CD4-positive, alpha-beta T cell (primary cell): ENCODE results near the gene OSCP1. TPM values are rescaled to one million over a fixed set of nuclear protein-coding genes. Genes with fewer than 3 reads are reported as not detected.

Experiments used
- ATAC-seq: fragments of 200-7000 bp; cut with Tn5 transposase; one replicate; pipeline ENCODE4 v1.10.0; 2022; ENCODE audit warnings: mild to moderate bottlenecking; ENCODE audit not compliant: poor library complexity
- CTCF ChIA-PET: fragments of 350-600 bp; sonication (Branson Sonifier 250); formaldehyde crosslinking; loops from one replicate; lab custom pipeline; 2021; ENCODE audit warnings: antibody characterized with exemption, inconsistent platforms; lab: Charles Lee
- POLR2A ChIA-PET: fragments of 350-600 bp; sonication (Branson Sonifier 250); formaldehyde crosslinking; loops from one replicate; lab custom pipeline; 2021; ENCODE audit warnings: antibody characterized with exemption, inconsistent platforms; lab: Charles Lee
- DNase-seq, 14 experiments: peaks; one replicate each; pipeline ENCODE4 v3.0.0-alpha.2; 2013 to 2020; ENCODE audit warnings: mixed read lengths in 2 of 14
- H3K27ac ChIP-seq, 2 donors: one replicate each; pipeline versions ENCODE4 v1.5.1 to v1.7.0; 2013; ENCODE audit warnings: low read length in 2 of 2, low read depth in 1 of 2, mild to moderate bottlenecking in 1 of 2
- H3K27me3 ChIP-seq, 2 experiments: 1 replicate in 1 of 2; 2 replicates in 1 of 2; pipeline versions ENCODE4 v1.6.1 to v1.7.0; 2013; ENCODE audit warnings: low read length in 2 of 2, control low read depth in 1 of 2, mild to moderate bottlenecking in 1 of 2, moderate library complexity in 1 of 2; ENCODE audit not compliant: insufficient read depth in 2 of 2, control insufficient read depth in 1 of 2
- H3K36me3 ChIP-seq: one replicate; pipeline ENCODE4 v1.6.1; 2013; ENCODE audit warnings: low read length, control low read depth; ENCODE audit not compliant: insufficient read depth
- H3K4me1 ChIP-seq: one replicate; pipeline ENCODE4 v1.6.1; 2013; ENCODE audit warnings: low read length, control low read depth; ENCODE audit not compliant: insufficient read depth
- H3K4me3 ChIP-seq: one replicate; pipeline ENCODE4 v1.5.1; 2013; ENCODE audit warnings: mild to moderate bottlenecking, low read length, moderate library complexity
- H3K9me3 ChIP-seq, 2 experiments: 1 replicate in 1 of 2; 2 replicates in 1 of 2; pipeline versions ENCODE4 v1.6.1 to v1.7.0; 2013; ENCODE audit warnings: low read length in 2 of 2, mild to moderate bottlenecking in 2 of 2, control low read depth in 1 of 2, moderate library complexity in 1 of 2; ENCODE audit not compliant: control insufficient read depth in 1 of 2, insufficient read depth in 1 of 2
- H3K27ac Mint-ChIP-seq: one replicate; pipeline ENCODE4 v1.8.0; 2020; ENCODE audit warnings: mixed read lengths
- H3K27me3 Mint-ChIP-seq: one replicate; pipeline ENCODE4 v1.8.0; 2021; ENCODE audit warnings: mixed read lengths
- H3K36me3 Mint-ChIP-seq: one replicate; pipeline ENCODE4 v1.8.0; 2021; ENCODE audit warnings: low read depth, mixed read lengths
- H3K4me1 Mint-ChIP-seq: one replicate; pipeline ENCODE4 v1.8.0; 2021; ENCODE audit warnings: low read depth, mixed read lengths
- H3K4me3 Mint-ChIP-seq: one replicate; pipeline ENCODE4 v1.8.0; 2020; ENCODE audit warnings: mild to moderate bottlenecking, mixed read lengths
- H3K9me3 Mint-ChIP-seq: one replicate; pipeline ENCODE4 v1.8.0; 2020; ENCODE audit warnings: mixed read lengths
- intact Hi-C, 2 experiments: fragments of 100-400 bp; cut with DNase I in 1 of 2; cut with micrococcal nuclease in 1 of 2; formaldehyde crosslinking; loops; one replicate each; pipeline versions ENCODE4 v1.15.1 to v1.9.0; 2023 to 2025; cut with DNase I, micrococcal nuclease
- total RNA-seq, 174 experiments: library from RNA in 2 of 174; stranded (reverse) in 2 of 174; gene quantifications; one replicate each; pipeline ENCODE4 v1.2.3 and lab custom pipeline; 2021 to 2026
- TF ChIP-seq, protein P1 (sequence below): fragments of 200-600 bp; IDR thresholded peaks from one replicate; pipeline ENCODE4 v1.8.0; 2022; ENCODE audit warnings: antibody characterized with exemption, mild to moderate bottlenecking

The OSCP1 gene
- total RNA-seq, 2 experiments from 2014 or later: 0.82 to 2.4 TPM

DNA sequence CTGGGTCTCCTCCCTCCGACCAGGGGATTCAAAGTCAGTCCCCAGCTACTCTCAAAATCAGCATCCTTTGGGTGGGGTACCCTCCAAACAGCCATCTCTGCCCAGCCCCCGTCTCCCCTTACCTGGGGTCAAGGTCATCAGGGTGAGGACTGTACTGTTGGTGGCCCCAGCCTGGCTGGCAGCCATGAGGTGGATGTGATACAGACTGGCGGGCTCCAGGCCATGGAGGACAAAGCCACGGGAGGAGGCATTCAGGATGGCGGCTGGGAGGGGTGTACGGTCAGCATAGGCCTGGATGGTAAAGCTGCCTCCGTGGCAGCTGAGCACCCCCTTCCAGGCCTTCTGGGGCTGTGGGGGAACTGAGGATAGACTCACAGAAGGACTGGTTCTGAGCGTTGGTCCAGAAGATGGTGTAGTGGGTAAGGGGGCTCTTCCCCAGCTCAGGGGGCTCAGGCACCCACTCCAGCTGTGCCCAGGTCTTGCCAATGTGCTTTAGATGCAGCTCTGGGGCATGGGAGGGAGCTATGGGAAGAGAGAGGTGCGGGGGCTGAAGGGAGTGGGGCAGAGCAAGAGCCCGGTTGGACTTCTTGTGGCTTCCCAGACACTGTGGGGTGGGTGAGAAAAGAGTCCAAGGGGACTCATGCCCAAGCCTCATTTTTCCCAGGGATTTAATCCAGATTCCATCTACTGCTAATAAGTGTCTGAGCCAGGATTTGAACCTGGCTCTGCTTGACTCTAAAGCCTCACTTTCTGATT lies 17.6 kb upstream of the OSCP1 start:
- H3K27ac ChIP-seq: no peak overlapping the region
- H3K4me1 Mint-ChIP-seq: peaks cover 22% of the 10 kb centered on the region
- ATAC-seq: no peak

DNA sequence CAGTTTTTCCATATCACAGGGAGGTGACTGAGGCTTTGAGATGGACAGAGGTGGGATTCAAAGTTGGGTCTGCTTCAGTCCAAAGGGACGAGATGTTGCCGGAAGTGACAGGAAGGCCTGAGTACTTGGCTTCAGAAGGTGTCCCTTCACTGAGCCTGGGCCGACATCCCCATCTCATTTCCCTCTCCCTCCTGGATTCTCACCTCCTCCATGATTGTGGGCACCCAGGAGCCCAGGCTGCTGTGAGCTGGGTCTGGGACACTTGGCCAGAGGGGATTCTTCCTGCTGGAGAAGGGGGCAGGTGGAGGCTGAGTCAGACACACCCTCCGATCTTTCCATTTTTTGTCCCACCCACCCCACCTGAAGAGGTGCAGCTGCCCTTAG lies 16.8 kb upstream of the OSCP1 start:
- H3K9me3 Mint-ChIP-seq: no peaks in the 10 kb centered on the region
- peaks cover 22% of the 10 kb centered on the region for H3K4me1 Mint-ChIP-seq
- no peak overlapping the region for H3K27ac Mint-ChIP-seq
- TF ChIP-seq, protein P1, sequence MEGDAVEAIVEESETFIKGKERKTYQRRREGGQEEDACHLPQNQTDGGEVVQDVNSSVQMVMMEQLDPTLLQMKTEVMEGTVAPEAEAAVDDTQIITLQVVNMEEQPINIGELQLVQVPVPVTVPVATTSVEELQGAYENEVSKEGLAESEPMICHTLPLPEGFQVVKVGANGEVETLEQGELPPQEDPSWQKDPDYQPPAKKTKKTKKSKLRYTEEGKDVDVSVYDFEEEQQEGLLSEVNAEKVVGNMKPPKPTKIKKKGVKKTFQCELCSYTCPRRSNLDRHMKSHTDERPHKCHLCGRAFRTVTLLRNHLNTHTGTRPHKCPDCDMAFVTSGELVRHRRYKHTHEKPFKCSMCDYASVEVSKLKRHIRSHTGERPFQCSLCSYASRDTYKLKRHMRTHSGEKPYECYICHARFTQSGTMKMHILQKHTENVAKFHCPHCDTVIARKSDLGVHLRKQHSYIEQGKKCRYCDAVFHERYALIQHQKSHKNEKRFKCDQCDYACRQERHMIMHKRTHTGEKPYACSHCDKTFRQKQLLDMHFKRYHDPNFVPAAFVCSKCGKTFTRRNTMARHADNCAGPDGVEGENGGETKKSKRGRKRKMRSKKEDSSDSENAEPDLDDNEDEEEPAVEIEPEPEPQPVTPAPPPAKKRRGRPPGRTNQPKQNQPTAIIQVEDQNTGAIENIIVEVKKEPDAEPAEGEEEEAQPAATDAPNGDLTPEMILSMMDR: no peak
- ChIA-PET POLR2A (interaction anchor here (1.4 kb wide), 1 partner anchor 15 kb away, joined by 3 read pairs; no protein-coding TSS in a partner anchor), CTCF (no interaction called here)
- no peaks in the 10 kb centered on the region for H3K27me3 ChIP-seq
- H3K4me3 Mint-ChIP-seq: no peak overlapping the region
- H3K36me3 Mint-ChIP-seq: peaks cover 18% of the 10 kb centered on the region
- H3K27me3 Mint-ChIP-seq: no peaks in the 10 kb centered on the region
- no peak overlapping the region for H3K27ac ChIP-seq
- H3K36me3 ChIP-seq: peaks cover 4% of the 10 kb centered on the region
- intact Hi-C loops: loop anchor here in 1 of 2 experiments (10.0 kb wide), 2 partner anchors 822 to 1602 kb away; partner anchors contain the start of gene PSMB2
- no peak overlapping the region for H3K4me3 ChIP-seq
- H3K9me3 ChIP-seq: no peaks in the 10 kb centered on the region
- ATAC-seq: no peak
- peaks cover 24% of the 10 kb centered on the region for H3K4me1 ChIP-seq
- DNase-seq: no peak

More for the DNA sequence above, 17.6 kb upstream of the OSCP1 start:
- peaks cover 13% of the 10 kb centered on the region for H3K36me3 Mint-ChIP-seq
- TF ChIP-seq, protein P1: no peak
- DNase-seq: no peak
- Histone ChIP-seq H3K36me3 (no peaks in the 10 kb centered on the region), H3K4me3 (no peak overlapping the region), H3K27me3 (no peaks in the 10 kb centered on the region), H3K9me3 (no peaks in the 10 kb centered on the region), H3K4me1 (peaks cover 19% of the 10 kb centered on the region)
- H3K9me3 Mint-ChIP-seq: no peaks in the 10 kb centered on the region
- H3K27ac Mint-ChIP-seq: no peak overlapping the region
- ChIA-PET CTCF (no interaction called here), POLR2A (no interaction called here)
- intact Hi-C loops: loop anchor here in 1 of 2 experiments (10.0 kb wide), 2 partner anchors 823 to 1603 kb away; partner anchors contain the start of gene PSMB2
- no peak overlapping the region for H3K4me3 Mint-ChIP-seq
- H3K27me3 Mint-ChIP-seq: no peaks in the 10 kb centered on the region

DNA sequence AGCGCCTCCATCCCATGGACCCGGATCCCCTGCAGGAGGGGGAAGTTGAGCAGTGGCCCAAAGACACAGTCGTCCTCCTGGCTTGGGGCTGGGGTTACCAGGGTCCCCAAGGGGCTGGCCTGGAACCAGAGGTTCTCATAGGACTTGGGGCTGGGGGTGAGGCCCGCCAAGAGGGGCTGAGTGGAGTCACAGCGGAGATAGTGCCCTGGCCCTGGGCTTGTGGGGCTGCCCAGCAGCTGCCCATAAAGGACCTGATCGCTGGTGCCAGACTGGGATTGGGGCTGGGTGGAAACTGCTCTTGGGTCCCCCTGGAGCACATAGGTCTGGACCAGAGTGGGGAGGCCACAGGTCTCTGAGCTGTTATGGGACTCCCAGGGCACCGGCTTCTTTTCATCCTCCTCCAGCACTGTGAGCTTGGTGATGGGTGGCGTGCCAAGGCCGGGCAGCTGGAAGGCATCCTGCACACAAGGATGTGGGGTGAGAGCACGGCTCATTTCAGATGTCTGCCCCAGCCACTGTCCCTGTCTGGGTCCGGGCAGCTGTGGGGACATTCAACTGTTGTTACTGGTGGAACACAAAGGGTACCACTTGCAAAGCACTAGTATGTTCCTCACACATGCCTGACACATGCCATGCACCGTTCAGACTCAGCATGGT lies 16.2 kb upstream of the OSCP1 start:
- Mint-ChIP-seq H3K27ac (no peak overlapping the region), H3K4me3 (no peak overlapping the region), H3K9me3 (no peaks in the 10 kb centered on the region), H3K27me3 (no peaks in the 10 kb centered on the region), H3K4me1 (peaks cover 23% of the 10 kb centered on the region), H3K36me3 (peaks cover 24% of the 10 kb centered on the region)
- ATAC-seq (no peak), DNase-seq (no peak)
- H3K27me3 ChIP-seq: no peaks in the 10 kb centered on the region
- peaks cover 24% of the 10 kb centered on the region for H3K4me1 ChIP-seq
- H3K9me3 ChIP-seq: no peaks in the 10 kb centered on the region
- CTCF ChIA-PET: no interaction called here
- peaks cover 9% of the 10 kb centered on the region for H3K36me3 ChIP-seq
- H3K4me3 ChIP-seq: no peak overlapping the region
- H3K27ac ChIP-seq: no peak overlapping the region
- intact Hi-C loops: loop anchor here in 1 of 2 experiments (10.0 kb wide), 2 partner anchors 822 to 1602 kb away; partner anchors contain the start of gene PSMB2
- POLR2A ChIA-PET: interaction anchor here (1.4 kb wide), 1 partner anchor 15 kb away, joined by 3 read pairs; no protein-coding TSS in a partner anchor
- TF ChIP-seq, protein P1: no peak
